H1 (cell line): ENCODE results near the gene RAD51B. TPM values are rescaled to one million over a fixed set of nuclear protein-coding genes. Genes with fewer than 3 reads are reported as not detected.

Experiments used
- EGR1 ChIP-seq: IDR thresholded peaks from 2 replicates; pipeline ENCODE4 v1.6.1; 2011; ENCODE audit warnings: low read depth, low read length, borderline replicate concordance
- RNF2 ChIP-seq: fragments of 200-900, 300-1000 bp; sonication (generic); IDR thresholded peaks from 2 replicates; pipeline ENCODE4 v1.7.1; 2016; ENCODE audit warnings: borderline replicate concordance, low read depth, mild to moderate bottlenecking, antibody characterized with exemption, low read length; ENCODE audit not compliant: poor library complexity, severe bottlenecking; ENCODE audit errors: missing control alignments
- polyA plus RNA-seq, 7 experiments: library from polyadenylated mRNA; depleted of rRNA in 3 of 7; stranded (reverse) in 5 of 7; unstranded in 2 of 7; fragments of >200 nt in 5 of 7; fragments of 200-250 nt in 2 of 7; gene quantifications; 1 replicate in 5 of 7; 2 replicates in 1 of 7; 4 replicates in 1 of 7; pipeline versions ENCODE4 v1.2.1 to v1.2.3, GENCODE V29; 2011 to 2013; ENCODE audit warnings: missing spikeins in 2 of 7, mixed read lengths in 2 of 7
- total RNA-seq: library from RNA; stranded (reverse); fragmentation: NEBNext Ultra II Directional; extraction: Animal tissue kit (Norgen Biotek cat#: 25700); gene quantifications from 2 replicates; pipeline ENCODE4 v1.2.1, GENCODE V29; 2021

The RAD51B gene
- total and polyA plus RNA-seq, 2 of the 8 experiments (the other 6 are each of a cell fraction or from before 2014, with no cell fraction given): 3.9 to 14.9 TPM

DNA sequence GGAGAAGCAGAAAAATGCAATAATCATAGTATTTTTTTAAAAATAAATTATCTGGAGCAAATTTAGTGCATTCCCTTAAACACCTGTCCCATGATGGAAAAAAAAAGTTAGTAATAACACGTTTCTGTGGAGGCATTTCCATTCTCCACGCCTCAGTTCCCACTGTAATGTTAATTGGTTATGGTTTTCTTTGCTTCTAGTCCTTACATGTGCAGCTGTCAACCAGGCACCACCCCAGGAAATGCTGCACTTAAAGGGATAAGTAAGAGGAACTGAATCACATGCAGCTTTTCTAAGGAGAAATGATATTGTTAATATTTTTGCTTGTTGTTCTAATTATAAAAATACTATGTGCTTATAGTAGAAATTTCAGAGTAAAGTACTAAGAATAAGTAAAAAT, 733.0 kb downstream of the RAD51B start (continued):
- TF ChIP-seq RNF2: no peak
- TF ChIP-seq EGR1: no peak
